Activated naive CD8-positive, alpha-beta T cell treated with anti-CD3 and anti-CD28 coated beads, Interleukin-2, amount 10 ng/mL, durations not matched to agents 7 days and 5 days (primary cell): Measurements from ENCODE around the gene STPG1. TPM values are rescaled to one million over a fixed set of nuclear protein-coding genes. Genes with fewer than 3 reads are reported as not detected.

Source experiments
- ATAC-seq: fragments of 150-1000 bp; cut with Tn5 transposase; one replicate; pipeline ENCODE4 v1.10.0; 2021; ENCODE audit warnings: low read depth, moderate library complexity
- POLR2A ChIA-PET: fragments of 350-600 bp; sonication (Branson Sonifier 250); formaldehyde crosslinking; loops from one replicate; lab custom pipeline; 2021; ENCODE audit warnings: antibody characterized with exemption; lab: Charles Lee
- DNase-seq: peaks from one replicate; pipeline ENCODE4 v3.0.0; 2021
- H3K27ac Mint-ChIP-seq: one replicate; pipeline ENCODE4 v1.8.0; 2022; ENCODE audit warnings: mild to moderate bottlenecking, mixed read lengths
- H3K27me3 Mint-ChIP-seq: one replicate; pipeline ENCODE4 v1.8.0; 2022; ENCODE audit warnings: mild to moderate bottlenecking, moderate library complexity, mixed read lengths
- H3K36me3 Mint-ChIP-seq: one replicate; pipeline ENCODE4 v1.8.0; 2021; ENCODE audit warnings: mild to moderate bottlenecking, mixed read lengths
- H3K4me1 Mint-ChIP-seq: one replicate; pipeline ENCODE4 v1.8.0; 2021; ENCODE audit warnings: mixed read lengths
- H3K4me3 Mint-ChIP-seq: one replicate; pipeline ENCODE4 v1.8.0; 2022; ENCODE audit warnings: mild to moderate bottlenecking, moderate library complexity, mixed read lengths
- H3K9me3 Mint-ChIP-seq: one replicate; pipeline ENCODE4 v1.8.0; 2021; ENCODE audit warnings: mixed read lengths
- total RNA-seq, 2 experiments: library from RNA; stranded (reverse); gene quantifications; one replicate each; pipeline ENCODE4 v1.2.3, GENCODE V29; 2021

Gene STPG1
- total RNA-seq, 2 experiments from 2014 or later: 8.6 to 9.0 TPM

DNA sequence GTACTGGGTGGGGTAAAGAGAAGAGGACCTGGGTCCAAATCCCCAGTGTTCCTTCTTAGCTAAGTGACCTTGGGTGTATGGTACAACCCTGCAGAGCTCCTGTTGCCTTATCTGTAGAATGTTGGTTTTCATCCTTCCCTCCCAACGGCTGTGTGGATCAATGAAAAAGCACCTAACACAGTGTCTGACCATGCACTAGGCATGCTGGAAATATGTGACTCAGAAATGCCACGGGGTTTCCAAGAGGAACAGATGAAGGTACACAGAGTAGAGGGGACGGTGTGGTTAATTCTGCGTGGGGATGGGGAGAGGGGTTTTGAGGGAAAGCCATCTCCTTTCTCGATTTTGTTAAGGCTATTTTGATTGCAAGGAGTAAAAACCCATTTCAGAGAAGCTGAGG lies 10.6 kb upstream of the STPG1 start:
- DNase-seq (no peak), ATAC-seq (no peak)
- peaks cover 16% of the 10 kb centered on the region for H3K4me1 Mint-ChIP-seq
- peaks cover 62% of the 10 kb centered on the region for H3K36me3 Mint-ChIP-seq
- H3K27ac Mint-ChIP-seq: no peak overlapping the region
- H3K27me3 Mint-ChIP-seq: no peaks in the 10 kb centered on the region
- no peaks in the 10 kb centered on the region for H3K9me3 Mint-ChIP-seq
- H3K4me3 Mint-ChIP-seq: no peak overlapping the region
- POLR2A ChIA-PET: interaction anchor here (3.1 kb wide), 1 partner anchor 7 kb away, joined by 9 read pairs; no protein-coding TSS in a partner anchor

DNA sequence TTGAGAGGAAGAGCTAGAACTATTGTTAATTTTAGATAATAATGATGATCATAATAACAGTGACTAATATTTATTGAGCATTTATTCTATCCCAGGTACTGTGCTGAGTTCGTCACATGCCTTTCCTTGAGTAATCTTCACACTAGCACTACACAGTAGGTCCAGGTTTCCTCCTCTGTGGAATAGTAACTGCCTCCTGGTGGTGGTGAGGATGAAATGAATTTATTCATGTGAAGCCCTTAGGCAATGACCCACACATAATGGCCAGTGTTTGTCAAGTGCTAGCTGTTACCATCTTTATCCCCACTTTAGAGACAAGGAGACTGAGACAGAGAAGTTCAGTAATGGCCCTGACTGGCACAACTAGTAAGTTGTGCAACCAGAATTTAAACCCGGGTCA lies 7.9 kb upstream of the STPG1 start:
- Mint-ChIP-seq H3K9me3 (no peaks in the 10 kb centered on the region), H3K27ac (no peak overlapping the region), H3K4me3 (no peak overlapping the region), H3K36me3 (peaks cover 52% of the 10 kb centered on the region), H3K27me3 (no peaks in the 10 kb centered on the region), H3K4me1 (peaks cover 30% of the 10 kb centered on the region)
- POLR2A ChIA-PET: no interaction called here
- DNase-seq (no peak), ATAC-seq (no peak)

DNA sequence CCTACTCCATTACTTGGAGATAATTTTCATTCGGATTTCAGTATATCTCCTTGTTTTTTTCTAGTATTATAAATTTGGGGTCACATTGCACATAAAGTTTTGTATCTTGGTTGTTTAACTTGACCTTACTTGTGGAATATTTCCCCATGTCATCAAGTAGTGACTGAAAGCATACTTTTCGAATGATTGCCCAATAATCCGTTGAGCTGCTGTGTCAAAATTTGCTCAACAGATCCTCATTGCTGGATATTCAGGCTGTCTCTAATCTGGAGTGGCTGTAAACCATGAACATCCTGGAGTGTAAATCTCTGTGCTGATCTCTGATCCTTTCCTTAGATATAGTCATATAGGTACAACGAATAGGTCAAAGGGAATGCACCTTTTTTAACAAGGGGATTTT lies 7.0 kb upstream of the STPG1 start:
- Mint-ChIP-seq H3K27me3 (no peaks in the 10 kb centered on the region), H3K4me3 (no peak overlapping the region), H3K4me1 (peaks cover 31% of the 10 kb centered on the region), H3K27ac (no peak overlapping the region), H3K36me3 (peaks cover 47% of the 10 kb centered on the region), H3K9me3 (no peaks in the 10 kb centered on the region)
- ATAC-seq (no peak), DNase-seq (no peak)
- POLR2A ChIA-PET: interaction anchor here (9.1 kb wide), 1 partner anchor 84 kb away, joined by 203 read pairs; the partner anchor contains the start of gene RCAN3

DNA sequence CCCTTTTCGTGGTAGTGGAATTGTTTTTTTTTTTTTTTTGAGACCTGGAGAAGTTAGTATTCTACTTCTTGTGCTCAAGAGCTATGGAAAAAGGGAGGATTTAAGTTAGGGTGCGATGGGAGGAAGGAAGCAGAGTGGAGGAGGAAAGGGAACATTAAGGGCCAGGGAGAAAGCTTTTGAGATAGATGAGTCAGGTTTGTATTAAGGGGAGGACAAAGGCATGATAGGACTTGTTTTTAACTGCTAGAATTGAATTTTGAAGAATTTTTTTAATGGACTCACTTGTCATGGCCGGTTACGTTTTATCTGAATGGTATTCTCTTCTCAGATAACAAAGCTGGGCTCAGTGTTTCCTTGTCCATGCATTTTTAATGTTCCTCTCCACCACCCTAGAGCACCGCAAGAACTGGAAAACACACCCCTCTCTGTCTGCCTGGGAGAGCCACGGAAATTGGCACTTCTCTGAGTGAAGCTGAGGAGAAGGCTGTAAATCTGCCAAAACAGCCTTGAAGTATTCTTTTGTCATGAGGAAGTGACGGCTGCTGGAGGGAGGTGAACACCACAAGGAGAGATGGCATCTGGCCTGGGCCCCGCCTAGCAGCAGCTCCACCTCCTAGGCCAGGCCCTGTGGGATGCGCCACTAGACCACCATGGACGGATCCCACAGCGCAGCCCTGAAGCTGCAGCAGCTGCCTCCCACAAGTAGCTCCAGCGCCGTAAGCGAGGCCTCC lies 5.5 kb upstream of the STPG1 start:
- H3K4me1 Mint-ChIP-seq: peaks cover 35% of the 10 kb centered on the region
- peak overlapping the region; percentile 78 for H3K27ac Mint-ChIP-seq
- H3K4me3 Mint-ChIP-seq: peak overlapping the region; percentile 42
- no peaks in the 10 kb centered on the region for H3K9me3 Mint-ChIP-seq
- no peaks in the 10 kb centered on the region for H3K27me3 Mint-ChIP-seq
- DNase-seq (no peak), ATAC-seq (no peak)
- POLR2A ChIA-PET: interaction anchor here (0.7 to 9.1 kb wide), 3 partner anchors 63 to 226 kb away, joined by 5 to 203 read pairs (median 69); partner anchors contain the start of gene RCAN3
- peaks cover 41% of the 10 kb centered on the region for H3K36me3 Mint-ChIP-seq

DNA sequence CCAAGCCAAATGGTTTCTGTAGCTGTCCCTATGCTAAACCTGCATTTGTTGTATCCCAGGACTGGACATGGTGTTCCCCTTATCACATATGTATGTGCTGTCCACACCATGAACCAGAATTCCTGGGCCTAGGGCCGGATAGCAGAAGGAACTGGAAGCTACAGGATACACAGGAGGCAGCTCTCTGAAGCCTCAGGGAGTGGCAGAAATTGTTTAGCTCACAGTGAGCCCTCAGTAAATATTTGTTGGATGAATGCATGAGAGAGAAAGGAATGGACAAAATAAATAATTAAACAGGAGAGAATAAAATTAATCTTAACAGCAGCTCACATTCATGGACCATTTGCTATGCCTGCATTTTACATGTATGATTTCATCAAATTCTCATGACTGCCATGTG lies 4.1 kb upstream of the STPG1 start:
- peaks cover 35% of the 10 kb centered on the region for H3K4me1 Mint-ChIP-seq
- POLR2A ChIA-PET: interaction anchor here (0.5 to 9.1 kb wide), 5 partner anchors 8 to 403 kb away, joined by 6 to 203 read pairs (median 9); partner anchors contain the start of gene RCAN3
- DNase-seq (no peak), ATAC-seq (no peak)
- peak overlapping the region; percentile 88 for H3K4me3 Mint-ChIP-seq
- H3K27ac Mint-ChIP-seq: peak overlapping the region; percentile 76
- no peaks in the 10 kb centered on the region for H3K27me3 Mint-ChIP-seq
- H3K36me3 Mint-ChIP-seq: peaks cover 30% of the 10 kb centered on the region
- no peaks in the 10 kb centered on the region for H3K9me3 Mint-ChIP-seq

DNA sequence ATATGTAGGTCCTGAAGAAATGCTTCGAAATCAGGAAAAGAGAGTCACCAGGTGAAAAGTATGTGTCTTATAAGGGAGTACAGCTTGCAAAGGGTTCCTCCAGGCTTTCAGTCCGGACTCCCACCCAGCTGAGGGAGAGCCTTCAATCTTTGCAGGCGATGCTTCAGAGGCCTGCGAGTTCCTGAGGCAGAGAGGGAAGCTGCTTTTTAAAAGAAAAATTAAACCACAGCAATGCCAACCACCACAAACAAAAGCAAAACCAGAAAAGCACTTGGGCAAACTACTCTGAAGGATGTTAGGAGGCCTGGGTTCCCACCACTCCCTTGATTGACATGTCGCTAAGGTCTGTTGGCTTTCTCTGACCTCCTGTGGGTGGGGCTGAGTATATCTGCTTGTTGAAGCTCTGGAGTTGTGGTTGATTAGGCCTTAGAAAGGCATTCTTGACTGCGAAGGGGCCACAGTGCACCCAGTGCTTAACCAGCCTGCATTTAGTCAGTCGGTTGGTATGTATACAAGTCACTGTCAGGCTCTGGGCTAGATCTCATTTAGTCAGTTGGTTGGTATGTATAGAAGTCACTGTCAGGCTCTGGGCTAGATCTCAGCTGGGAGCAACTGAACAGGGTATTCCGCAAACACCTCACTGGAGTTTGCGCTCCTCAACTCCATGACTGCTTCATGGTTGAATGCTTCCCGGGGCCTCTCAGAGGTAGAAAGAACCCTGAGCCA lies 3.2 kb upstream of the STPG1 start:
- Mint-ChIP-seq H3K27ac (peak overlapping the region; percentile 76), H3K27me3 (no peaks in the 10 kb centered on the region), H3K4me3 (peak overlapping the region; percentile 88), H3K9me3 (no peaks in the 10 kb centered on the region), H3K4me1 (peaks cover 36% of the 10 kb centered on the region), H3K36me3 (peaks cover 25% of the 10 kb centered on the region)
- ATAC-seq (peak; percentile 43), DNase-seq (peak; percentile 48)
- POLR2A ChIA-PET: interaction anchor here (0.7 to 9.1 kb wide), 11 partner anchors 9 to 457 kb away, joined by 3 to 203 read pairs (median 5); partner anchors contain the start of genes PNRC2 and RCAN3

DNA sequence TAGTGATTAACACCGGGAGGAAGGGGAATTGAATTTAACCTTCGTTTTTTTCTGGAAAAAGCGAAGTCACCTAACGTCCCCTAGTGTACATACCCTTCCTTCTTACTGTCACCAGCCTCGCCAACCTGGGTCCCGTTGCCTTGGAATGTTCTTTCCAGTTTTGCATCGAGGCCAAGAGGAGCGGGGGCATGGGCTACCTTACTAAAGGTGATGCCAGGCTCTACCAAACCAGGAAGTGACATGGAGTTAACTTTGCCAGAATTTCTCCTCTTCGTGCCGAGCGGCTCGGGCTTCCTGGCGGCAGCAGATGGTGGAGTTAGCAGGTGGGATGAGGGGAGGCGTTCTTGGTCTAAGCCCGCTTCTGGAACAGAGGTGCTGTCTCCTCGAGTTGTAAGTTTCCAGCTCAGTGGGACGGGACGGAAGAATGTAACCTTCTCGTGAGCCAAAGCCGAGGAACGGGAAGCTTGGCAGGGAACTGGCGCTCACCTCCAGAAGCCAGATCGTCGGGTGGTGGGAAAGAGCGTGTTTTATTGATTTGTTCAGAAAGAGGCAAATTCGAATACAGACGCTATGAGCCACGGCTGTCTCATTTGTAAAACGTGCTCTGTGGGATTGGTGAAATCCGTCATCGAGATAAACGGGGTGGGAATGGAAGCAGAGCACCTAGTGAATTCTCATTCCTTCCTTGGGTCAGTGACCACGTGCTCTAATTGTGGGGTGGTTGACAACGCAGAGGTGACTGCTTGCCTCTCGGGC lies 2.5 kb upstream of the STPG1 start:
- ATAC-seq (no peak), DNase-seq (no peak)
- no peaks in the 10 kb centered on the region for H3K27me3 Mint-ChIP-seq
- H3K4me1 Mint-ChIP-seq: peaks cover 37% of the 10 kb centered on the region
- H3K36me3 Mint-ChIP-seq: peaks cover 20% of the 10 kb centered on the region
- no peaks in the 10 kb centered on the region for H3K9me3 Mint-ChIP-seq
- POLR2A ChIA-PET: interaction anchor here (0.7 to 9.1 kb wide), 17 partner anchors 10 to 457 kb away, joined by 3 to 203 read pairs (median 5); partner anchors contain the start of genes PNRC2 and RCAN3
- peak overlapping the region; percentile 88 for H3K4me3 Mint-ChIP-seq
- H3K27ac Mint-ChIP-seq: peak overlapping the region; percentile 76

DNA sequence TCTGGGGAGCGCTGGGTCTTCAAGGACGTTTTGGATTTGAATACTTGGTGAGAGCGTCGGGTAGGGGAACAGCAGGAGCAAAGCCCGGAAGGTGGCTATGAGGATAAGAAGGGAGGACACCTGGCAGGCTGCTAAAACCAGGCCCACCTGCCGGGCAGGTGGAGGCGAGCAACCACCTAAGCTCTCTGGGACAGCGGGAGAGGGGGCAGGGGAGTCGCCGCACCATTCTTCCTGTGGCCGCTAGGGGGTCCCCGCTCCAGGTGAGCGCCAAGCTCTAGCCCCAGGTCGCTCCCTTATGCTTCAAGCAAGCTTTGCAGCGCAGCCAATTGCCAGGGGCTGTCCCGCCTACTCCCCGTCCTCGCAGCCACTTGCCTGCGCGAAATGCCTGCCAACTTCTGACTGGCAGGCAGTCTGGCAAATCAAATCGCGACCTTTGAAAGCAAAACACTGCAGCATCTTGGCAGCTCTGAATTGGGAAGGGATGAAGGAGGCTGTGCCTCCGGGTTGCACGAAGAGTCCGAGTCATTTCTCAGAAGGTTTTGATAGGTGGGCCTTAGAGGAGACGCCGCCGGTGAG lies 1.8 kb upstream of the STPG1 start, which contains the start of gene NIPAL3:
Gene NIPAL3, plus strand, starts transcription at position 469 of the 576 bp plus-strand sequence. CDS start 3,746 bp downstream, outside the sequence.
- peak within 1 kb of the TSS; percentile 88 for H3K4me3 Mint-ChIP-seq
- H3K9me3 Mint-ChIP-seq: no peaks in the 10 kb centered on the region
- peaks cover 19% of the 10 kb centered on the region for H3K36me3 Mint-ChIP-seq
- H3K27me3 Mint-ChIP-seq: no peaks in the 10 kb centered on the region
- POLR2A ChIA-PET: interaction anchor here (0.8 to 9.1 kb wide), 13 partner anchors 22 to 456 kb away, joined by 3 to 203 read pairs (median 5); partner anchors contain the start of genes PNRC2 and RCAN3
- ATAC-seq (peak; percentile 96), DNase-seq (peak; percentile 92)
- peaks cover 37% of the 10 kb centered on the region for H3K4me1 Mint-ChIP-seq
- peak within 1 kb of the TSS; percentile 76 for H3K27ac Mint-ChIP-seq

DNA sequence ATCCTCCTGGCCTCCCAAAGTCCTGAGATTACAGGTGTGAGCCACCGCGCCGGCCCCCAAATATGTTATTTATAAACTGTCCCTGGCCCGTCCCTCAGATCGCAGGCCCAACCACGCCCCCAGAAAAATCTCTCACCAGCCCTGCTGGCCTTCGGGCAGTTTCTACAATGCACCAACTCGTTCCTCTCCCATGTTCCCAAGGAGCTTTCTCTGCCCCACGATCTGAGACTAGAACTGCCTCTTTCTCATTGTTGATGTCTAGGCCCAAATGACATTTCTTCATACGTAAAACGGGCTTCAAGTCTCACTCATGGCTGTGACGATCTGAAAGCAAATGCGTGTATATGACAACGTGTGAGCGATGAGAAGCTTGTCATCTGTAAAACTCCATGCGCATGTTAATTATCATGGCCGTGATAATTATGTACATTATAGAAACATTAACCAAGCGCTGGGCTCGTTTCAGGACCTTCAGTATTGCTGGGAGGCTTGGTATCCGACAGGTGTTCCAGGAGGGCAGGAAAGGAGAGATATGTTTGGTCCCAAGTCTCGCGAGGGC lies 1.3 kb upstream of the STPG1 start:
- peaks cover 37% of the 10 kb centered on the region for H3K4me1 Mint-ChIP-seq
- POLR2A ChIA-PET: interaction anchor here (0.6 to 9.1 kb wide), 14 partner anchors 22 to 455 kb away, joined by 3 to 203 read pairs (median 4); partner anchors contain the start of genes CLIC4, PNRC2 and RCAN3
- peak overlapping the region; percentile 76 for H3K27ac Mint-ChIP-seq
- no peaks in the 10 kb centered on the region for H3K27me3 Mint-ChIP-seq
- H3K9me3 Mint-ChIP-seq: no peaks in the 10 kb centered on the region
- DNase-seq: no peak
- peak overlapping the region; percentile 88 for H3K4me3 Mint-ChIP-seq
- peaks cover 16% of the 10 kb centered on the region for H3K36me3 Mint-ChIP-seq
- ATAC-seq: no peak

DNA sequence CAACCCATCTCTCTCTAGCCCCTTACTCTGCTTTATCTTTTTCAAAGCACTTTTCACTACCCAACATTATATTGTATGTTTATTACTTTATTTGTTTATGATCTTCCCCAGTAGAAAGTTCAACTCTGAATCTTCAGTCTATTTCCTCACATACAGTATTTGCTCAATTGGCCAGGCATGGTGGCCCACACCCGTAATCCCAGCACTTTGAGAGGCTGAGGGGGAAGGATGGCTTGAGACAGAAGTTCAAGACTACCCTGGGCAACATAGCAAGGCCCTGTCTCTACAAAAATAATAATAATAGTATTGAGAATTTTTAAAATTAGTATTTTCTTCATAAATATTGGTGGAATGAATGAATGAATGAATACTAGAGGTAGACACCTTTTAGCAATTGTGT lies 1.2 kb downstream of the STPG1 start:
- POLR2A ChIA-PET: interaction anchor here (1.0 to 9.1 kb wide), 3 partner anchors 70 to 123 kb away, joined by 4 to 203 read pairs (median 69); partner anchors contain the start of gene RCAN3
- DNase-seq (no peak), ATAC-seq (no peak)
- Mint-ChIP-seq H3K4me1 (peaks cover 19% of the 10 kb centered on the region), H3K27me3 (no peaks in the 10 kb centered on the region), H3K36me3 (peaks cover 11% of the 10 kb centered on the region), H3K9me3 (peaks cover 4% of the 10 kb centered on the region), H3K4me3 (peak overlapping the region; percentile 87), H3K27ac (no peak overlapping the region)

DNA sequence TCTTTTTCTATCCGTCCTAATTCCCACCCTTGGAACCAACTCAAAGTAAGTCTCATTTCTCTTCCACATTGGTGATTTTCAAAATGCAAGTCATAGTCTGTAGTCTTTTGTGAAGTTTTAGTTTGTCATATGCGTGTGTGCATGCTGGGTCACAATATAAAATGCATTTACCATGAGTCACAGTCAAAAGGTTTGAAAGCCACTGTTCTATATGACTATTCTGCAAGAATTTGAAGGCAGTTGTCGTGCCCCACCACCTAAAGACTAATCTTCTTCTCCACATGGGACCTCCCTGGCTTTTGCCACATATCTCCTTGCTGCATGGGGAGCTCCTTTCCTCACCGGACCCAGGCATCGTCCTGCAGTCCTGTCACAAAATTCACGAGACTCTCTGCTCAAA lies 1.6 kb downstream of the STPG1 start:
- ATAC-seq: no peak
- H3K9me3 Mint-ChIP-seq: peaks cover 4% of the 10 kb centered on the region
- no peak overlapping the region for H3K4me3 Mint-ChIP-seq
- H3K36me3 Mint-ChIP-seq: peaks cover 11% of the 10 kb centered on the region
- no peak overlapping the region for H3K27ac Mint-ChIP-seq
- peaks cover 17% of the 10 kb centered on the region for H3K4me1 Mint-ChIP-seq
- POLR2A ChIA-PET: interaction anchor here (7.8 to 9.1 kb wide), 2 partner anchors 70 to 93 kb away, joined by 69 to 203 read pairs; partner anchors contain the start of gene RCAN3
- no peaks in the 10 kb centered on the region for H3K27me3 Mint-ChIP-seq
- no peak for DNase-seq

DNA sequence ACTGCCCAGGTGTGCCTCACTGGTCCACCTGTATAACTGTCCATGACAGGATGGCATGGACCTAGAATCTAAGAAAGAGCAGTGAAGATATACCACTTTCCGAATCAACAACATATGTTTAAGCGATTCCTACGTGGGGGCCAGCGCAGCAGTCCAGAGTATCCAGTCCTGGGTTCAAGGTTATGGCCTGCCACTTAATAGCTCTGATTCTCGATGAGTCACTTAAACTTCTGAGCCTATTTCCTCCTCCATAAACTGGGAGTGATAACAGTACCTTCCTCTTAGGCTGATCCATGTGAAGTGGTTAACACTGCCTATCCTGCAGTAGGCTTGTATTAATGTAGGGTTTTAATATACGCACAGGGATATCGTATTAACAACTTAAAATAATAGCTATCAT lies 2.8 kb downstream of the STPG1 start:
- peaks cover 13% of the 10 kb centered on the region for H3K4me1 Mint-ChIP-seq
- no peaks in the 10 kb centered on the region for H3K27me3 Mint-ChIP-seq
- POLR2A ChIA-PET: no interaction called here
- no peak overlapping the region for H3K27ac Mint-ChIP-seq
- no peak for DNase-seq
- H3K36me3 Mint-ChIP-seq: peaks cover 11% of the 10 kb centered on the region
- peaks cover 4% of the 10 kb centered on the region for H3K9me3 Mint-ChIP-seq
- H3K4me3 Mint-ChIP-seq: no peak overlapping the region
- no peak for ATAC-seq
